Mesodermal cell (in vitro differentiated cells): ENCODE results near the gene KNDC1.

Source experiments
- H3K27ac ChIP-seq: 2 replicates; pipeline ENCODE4 v1.7.0; 2013; ENCODE audit warnings: mild to moderate bottlenecking, low read depth, low read length, moderate library complexity; ENCODE audit not compliant: severe bottlenecking
- H3K36me3 ChIP-seq: 2 replicates; pipeline ENCODE4 v1.7.1; 2013; ENCODE audit warnings: mild to moderate bottlenecking, low read length, moderate library complexity; ENCODE audit not compliant: control insufficient read depth, insufficient read depth
- H3K4me1 ChIP-seq: one replicate; pipeline ENCODE4 v1.7.1; 2013; ENCODE audit warnings: mild to moderate bottlenecking, low read length; ENCODE audit not compliant: insufficient read depth, control insufficient read depth, poor library complexity, severe bottlenecking
- H3K4me3 ChIP-seq: 2 replicates; pipeline ENCODE4 v1.7.0; 2013; ENCODE audit warnings: low read length, control low read depth, mild to moderate bottlenecking; ENCODE audit not compliant: insufficient read depth, poor library complexity, severe bottlenecking; ENCODE audit errors: extremely low read depth
- H3K9me3 ChIP-seq: 2 replicates; pipeline ENCODE4 v1.7.1; 2013; ENCODE audit warnings: mild to moderate bottlenecking, low read length, moderate library complexity; ENCODE audit not compliant: control insufficient read depth
- WGBS, 2 experiments: methylation state at CpG; one replicate each; pipeline ENCODE4 v1.1.5; 2013; ENCODE audit warnings: missing lambda C conversion rate in 2 of 2; ENCODE audit not compliant: insufficient coverage in 2 of 2; 5-methylcytosine and 5-hydroxymethylcytosine counted together

Gene KNDC1

DNA sequence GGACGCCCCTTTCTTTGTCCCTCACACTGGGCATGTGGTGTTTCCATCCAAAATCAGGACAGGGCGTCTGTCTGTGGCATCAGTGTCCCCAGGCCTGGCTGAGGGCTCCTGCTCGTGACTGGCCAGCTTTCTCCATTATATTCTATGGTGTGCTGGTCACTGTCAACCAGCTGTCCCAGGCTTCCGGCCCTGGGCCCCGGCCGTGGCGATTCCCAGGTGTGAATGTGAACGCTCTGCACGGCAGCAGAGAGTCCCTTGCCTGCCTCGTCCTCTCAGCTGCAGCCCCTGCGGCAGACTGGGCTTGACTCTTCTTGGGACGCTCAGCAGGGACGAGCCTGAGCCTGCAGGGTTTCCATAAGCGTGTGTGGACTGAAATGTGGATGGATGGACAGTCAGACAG is 64.1 kb downstream of the KNDC1 start:
- Histone ChIP-seq H3K36me3 (no peaks in the 10 kb centered on the region), H3K4me1 (peaks cover 11% of the 10 kb centered on the region), H3K4me3 (no peak overlapping the region), H3K27ac (no peak overlapping the region), H3K9me3 (no peaks in the 10 kb centered on the region)
- 85 to 92% methylated on average over 7 to 11 of the region's 14 CpGs for WGBS, 2 experiments

DNA sequence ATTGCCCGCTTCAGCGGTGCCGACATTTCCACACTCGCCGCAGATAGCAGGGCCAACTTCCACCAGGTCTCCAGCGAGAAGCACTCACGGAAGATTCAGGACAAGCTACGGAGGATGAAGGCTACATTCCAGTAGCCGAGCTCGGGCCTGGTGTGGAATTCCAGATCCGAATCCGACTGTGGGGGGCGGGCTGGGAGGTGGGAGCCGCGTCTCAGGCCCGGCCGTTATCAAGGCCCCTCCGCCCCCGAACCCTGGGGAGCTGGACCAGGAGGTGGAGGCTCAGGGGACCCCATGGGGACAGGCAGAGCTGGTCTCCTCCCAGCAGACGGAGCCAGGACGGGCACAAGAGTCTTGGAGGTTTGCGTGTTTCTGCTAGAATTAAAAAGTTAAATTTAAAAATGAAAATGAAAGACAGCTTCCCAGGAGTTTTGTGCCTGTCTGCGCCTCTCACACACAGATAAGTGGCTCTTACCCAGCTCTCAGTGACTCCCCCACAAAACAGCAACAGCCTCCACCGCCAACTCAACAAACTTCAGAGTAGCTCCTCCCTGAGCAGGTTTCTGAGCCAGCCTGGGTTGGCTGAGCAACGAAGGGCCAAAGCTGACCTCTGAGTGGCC is 64.8 kb downstream of the KNDC1 start:
- peaks cover 11% of the 10 kb centered on the region for H3K4me1 ChIP-seq
- no peak overlapping the region for H3K4me3 ChIP-seq
- no peaks in the 10 kb centered on the region for H3K36me3 ChIP-seq
- H3K27ac ChIP-seq, result no peak overlapping the region
- no peaks in the 10 kb centered on the region for H3K9me3 ChIP-seq
- 60 to 71% methylated on average over 21 to 24 of the region's 25 CpGs for WGBS, 2 experiments

DNA sequence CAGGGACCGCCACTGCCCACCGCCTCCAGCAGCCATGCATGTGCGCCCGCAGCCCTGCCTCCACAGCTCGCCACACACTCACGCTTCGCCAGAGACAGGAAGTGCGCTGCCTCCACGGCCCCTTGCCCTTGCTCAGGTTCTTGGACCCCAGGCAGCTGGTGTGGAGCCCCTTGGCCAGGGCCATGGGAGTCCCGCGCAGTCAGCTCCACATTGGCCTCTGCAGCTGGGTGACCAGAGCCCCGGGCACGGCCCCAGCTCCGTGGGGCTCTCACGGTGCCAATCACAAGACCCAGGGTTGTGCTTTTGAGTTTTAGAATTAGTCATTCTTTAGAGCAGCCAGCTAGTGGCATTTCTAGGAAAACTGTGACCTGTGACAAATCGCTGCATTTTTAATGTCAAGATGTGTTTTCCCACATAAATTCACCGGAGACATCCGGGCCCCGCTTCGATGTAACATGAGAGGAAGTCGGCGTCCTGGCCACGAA is 65.7 kb downstream of the KNDC1 start:
- no peak overlapping the region for H3K27ac ChIP-seq

DNA sequence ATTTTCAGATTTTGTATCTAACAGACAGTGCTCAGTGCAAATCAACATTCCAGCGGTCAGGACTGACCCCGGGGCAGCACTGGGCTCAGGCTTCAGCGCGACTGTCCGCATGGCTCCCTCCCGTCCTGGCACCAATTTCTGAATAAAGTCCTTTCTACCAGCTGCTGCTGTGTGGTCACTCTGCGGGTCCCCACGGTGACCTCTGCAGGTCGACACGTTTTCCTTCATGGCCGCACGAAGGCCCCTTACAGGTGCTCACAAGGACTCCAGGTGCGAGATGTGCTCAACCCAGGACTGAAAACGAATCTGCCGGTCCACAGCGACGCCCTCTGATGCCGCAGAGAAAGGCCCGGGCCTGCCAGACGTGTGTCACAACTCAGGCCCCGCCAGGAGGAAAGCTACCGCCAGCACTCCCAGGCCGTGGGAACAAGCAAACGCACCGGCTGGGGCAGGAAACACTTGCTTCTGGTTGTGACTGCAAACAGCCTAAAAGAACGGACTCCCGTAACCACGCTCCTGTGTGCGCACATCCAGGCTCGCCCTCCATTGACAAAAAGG is 66.3 kb downstream of the KNDC1 start:
- Histone ChIP-seq H3K27ac (no peak overlapping the region), H3K9me3 (no peaks in the 10 kb centered on the region), H3K4me1 (peaks cover 11% of the 10 kb centered on the region), H3K36me3 (no peaks in the 10 kb centered on the region), H3K4me3 (no peak overlapping the region)
- 88 to 89% methylated on average over 30 of the region's 30 CpGs for WGBS, 2 experiments

More for the DNA sequence above, 65.7 kb downstream of the KNDC1 start:
- Histone ChIP-seq H3K4me1 (peaks cover 11% of the 10 kb centered on the region), H3K9me3 (no peaks in the 10 kb centered on the region), H3K4me3 (no peak overlapping the region), H3K36me3 (no peaks in the 10 kb centered on the region)
- WGBS, 2 experiments, result 95 to 97% methylated on average over 13 to 21 of the region's 23 CpGs

DNA sequence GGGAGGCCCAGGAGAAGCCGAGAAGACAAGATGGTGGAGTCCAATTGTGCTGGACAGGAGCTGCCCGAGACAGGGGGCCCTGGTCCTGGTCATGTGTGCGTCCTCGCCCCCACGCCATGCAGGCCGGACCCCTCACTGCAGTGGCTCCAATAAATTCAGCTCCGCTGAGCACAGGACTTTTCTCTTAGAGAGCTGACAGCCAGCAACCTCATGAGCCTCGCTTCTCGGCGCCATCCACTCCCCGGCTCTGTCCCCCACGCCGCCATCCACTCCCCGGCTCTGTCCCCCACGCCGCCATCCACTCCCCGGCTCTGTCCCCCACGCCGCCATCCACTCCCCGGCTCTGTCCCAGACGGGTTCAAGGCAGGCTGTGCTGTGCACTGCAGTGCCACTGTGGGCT is 67.2 kb downstream of the KNDC1 start:
- 94 to 95% methylated on average over 20 to 21 of the region's 21 CpGs for WGBS, 2 experiments
- no peak overlapping the region for H3K27ac ChIP-seq
- H3K4me1 ChIP-seq, result peaks cover 14% of the 10 kb centered on the region

DNA sequence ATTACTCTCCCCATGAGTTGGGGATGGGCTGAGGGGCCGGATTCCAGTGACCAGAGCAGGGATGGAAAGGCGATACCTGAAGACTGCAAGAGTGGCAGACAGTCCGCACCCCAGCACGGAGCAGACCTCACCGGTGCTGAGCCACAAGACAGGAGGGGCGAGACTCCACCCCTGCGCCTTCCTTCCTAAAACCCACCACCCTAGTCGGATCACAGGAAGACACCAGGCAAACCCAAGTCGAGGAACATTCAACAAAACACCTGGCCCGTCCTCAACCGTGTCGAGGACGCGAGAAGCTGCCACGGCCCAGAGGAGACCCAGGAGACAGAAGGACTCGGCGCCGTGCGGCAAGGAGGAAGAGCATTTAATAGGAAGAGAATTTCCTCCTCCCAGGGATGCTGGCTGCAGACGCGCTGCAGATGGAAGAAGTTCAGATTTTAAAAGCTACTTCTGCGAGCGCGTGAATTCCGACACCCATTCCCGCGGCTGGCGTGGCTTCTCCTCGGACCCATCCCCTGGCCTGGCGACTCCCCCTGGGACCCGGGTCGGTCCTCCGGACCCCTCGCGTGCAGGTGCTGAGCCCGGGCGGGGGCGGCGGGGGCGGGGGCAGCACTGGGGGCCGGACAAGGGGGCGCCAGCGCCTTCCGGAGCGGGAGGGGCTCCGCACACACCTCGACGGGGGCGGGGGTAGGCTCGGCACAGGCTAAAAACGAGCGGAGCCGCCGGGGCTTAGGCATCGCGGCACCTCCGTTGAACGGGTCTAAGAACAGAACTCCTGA is 69.4 kb downstream of the KNDC1 start:
- peaks cover 15% of the 10 kb centered on the region for H3K4me1 ChIP-seq
- H3K9me3 ChIP-seq, result no peaks in the 10 kb centered on the region
- H3K27ac ChIP-seq, result no peak overlapping the region
- 9 to 13% methylated on average over 38 to 56 of the region's 58 CpGs for WGBS, 2 experiments
- no peaks in the 10 kb centered on the region for H3K36me3 ChIP-seq
- no peak overlapping the region for H3K4me3 ChIP-seq

More for the DNA sequence above, 67.2 kb downstream of the KNDC1 start:
- Histone ChIP-seq H3K4me3 (no peak overlapping the region), H3K9me3 (no peaks in the 10 kb centered on the region), H3K36me3 (no peaks in the 10 kb centered on the region)

DNA sequence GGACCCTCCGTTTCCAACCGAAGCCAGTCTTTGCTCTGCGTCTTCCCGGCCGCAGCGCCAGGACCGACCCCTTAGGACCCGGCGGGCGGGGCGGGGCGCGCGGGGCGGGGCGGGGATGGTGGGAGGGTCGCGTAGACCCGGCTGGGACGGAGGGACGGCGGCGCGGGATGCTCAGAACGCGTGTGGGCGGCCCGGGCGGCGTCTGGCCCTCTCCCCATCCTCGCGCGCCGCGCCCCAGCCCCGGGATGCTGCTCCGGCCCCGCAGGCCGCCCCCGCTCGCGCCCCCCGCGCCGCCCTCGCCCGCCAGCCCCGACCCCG is 70.0 kb downstream of the KNDC1 start, which contains the start of gene UTF1:
Gene UTF1 (plus strand): TSS at position 174 of the 318 bp plus-strand sequence. CDS start 72 bp downstream, at position 246.
- Histone ChIP-seq H3K27ac (no peak within 1 kb of the TSS), H3K9me3 (no peaks in the 10 kb centered on the region), H3K36me3 (no peaks in the 10 kb centered on the region), H3K4me1 (peaks cover 12% of the 10 kb centered on the region), H3K4me3 (no peak within 1 kb of the TSS)
- WGBS, 2 experiments, result 0 to 1% methylated on average over 18 to 19 of the region's 49 CpGs

DNA sequence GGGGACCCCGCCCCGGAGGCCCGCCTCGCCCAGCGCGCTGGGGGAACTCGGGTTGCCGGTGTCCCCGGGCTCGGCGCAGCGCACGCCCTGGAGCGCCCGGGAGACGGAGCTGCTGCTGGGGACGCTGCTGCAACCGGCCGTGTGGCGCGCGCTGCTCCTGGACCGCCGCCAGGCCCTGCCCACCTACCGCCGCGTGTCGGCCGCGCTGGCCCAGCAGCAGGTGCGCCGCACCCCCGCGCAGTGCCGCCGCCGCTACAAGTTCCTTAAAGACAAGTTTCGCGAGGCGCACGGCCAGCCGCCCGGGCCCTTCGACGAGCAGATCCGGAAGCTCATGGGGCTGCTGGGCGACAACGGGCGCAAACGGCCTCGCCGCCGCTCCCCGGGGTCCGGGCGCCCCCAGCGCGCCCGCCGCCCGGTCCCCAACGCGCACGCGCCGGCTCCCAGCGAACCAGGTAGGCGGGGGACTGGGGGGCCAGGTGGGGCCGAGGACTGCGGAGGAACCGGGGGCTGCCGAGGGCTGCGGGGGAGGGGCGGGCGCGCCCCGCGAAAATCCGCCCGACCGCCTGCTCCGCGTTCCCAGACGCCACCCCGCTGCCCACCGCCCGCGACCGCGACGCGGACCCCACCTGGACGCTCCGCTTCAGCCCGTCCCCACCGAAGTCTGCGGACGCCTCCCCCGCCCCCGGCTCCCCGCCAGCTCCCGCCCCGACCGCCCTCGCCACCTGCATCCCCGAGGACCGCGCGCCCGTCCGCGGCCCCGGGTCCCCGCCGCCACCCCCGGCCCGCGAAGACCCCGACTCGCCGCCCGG is 70.6 kb downstream of the KNDC1 start:
- 1% methylated on average over 68 to 82 of the region's 122 CpGs for WGBS, 2 experiments
- H3K9me3 ChIP-seq, result no peaks in the 10 kb centered on the region

DNA sequence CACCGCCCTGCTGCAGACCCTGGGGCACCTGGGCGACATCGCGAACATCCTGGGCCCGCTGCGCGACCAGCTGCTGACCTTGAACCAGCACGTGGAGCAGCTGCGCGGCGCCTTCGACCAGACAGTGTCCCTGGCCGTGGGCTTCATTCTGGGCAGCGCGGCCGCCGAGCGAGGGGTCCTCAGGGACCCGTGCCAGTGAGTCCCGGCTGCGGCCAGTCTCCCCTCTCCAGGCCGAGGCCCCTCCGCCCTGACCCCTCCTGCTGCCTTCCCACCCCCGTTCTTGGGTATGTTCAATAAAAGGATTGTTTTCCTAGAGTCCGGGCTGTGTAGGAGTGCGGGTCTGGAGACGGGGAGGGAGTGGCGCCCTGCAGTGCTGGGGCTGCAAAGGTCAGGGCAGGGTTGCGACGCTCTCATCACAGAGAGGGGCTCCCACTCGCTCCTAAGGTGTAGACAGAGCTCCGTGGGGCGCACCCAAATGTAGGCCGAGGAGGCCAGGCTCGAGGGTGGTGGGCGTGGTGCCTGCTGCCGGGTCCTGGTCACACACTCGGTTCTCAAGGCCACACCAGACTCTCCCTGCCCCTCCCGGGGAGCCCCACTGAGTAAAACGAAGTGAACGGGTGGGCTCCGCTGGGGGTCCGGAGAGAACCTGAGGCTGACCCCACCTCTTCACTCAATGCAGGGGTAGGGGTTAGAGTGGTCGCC is 71.4 kb downstream of the KNDC1 start:
- H3K36me3 ChIP-seq, result no peaks in the 10 kb centered on the region
- H3K4me3 ChIP-seq, result no peak overlapping the region
- H3K27ac ChIP-seq, result no peak overlapping the region
- no peaks in the 10 kb centered on the region for H3K9me3 ChIP-seq
- WGBS, 2 experiments, result 22 to 26% methylated on average over 34 to 38 of the region's 44 CpGs
- peaks cover 9% of the 10 kb centered on the region for H3K4me1 ChIP-seq

More for the DNA sequence above, 70.6 kb downstream of the KNDC1 start:
- Histone ChIP-seq H3K4me3 (no peak overlapping the region), H3K27ac (no peak overlapping the region), H3K4me1 (peaks cover 9% of the 10 kb centered on the region), H3K36me3 (no peaks in the 10 kb centered on the region)
